SHP77 (cell line): Measurements from ENCODE around the gene FAM24B.
"Not testable (repeated sequence)": the region's sequence is repeated elsewhere in the genome, so short reads cannot be mapped to it uniquely, and the experiment has no call there.

Experiments used
- DNase-seq, 2 experiments: peaks; one replicate each; lab custom pipeline; 2025; lab: John Stamatoyannopoulos, UW

The FAM24B gene

DNA sequence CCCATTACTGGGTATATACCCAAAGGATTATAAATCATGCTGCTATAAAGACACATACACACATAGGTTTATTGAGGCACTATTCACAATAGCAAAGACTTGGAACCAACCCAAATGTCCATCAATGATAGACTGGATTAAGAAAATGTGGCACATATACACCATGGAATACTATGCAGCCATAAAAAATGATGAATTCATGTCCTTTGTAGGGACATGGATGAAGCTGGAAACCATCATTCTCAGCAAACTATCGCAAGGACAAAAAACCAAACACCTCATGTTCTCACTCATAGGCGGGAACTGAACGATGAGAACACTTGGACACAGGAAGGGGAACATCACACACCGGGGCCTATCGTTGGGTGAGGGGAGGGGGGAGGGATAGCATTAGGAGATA is 21.3 kb downstream of the FAM24B start:
- DNase-seq = not testable (repeated sequence)

GRCh38 chr10:122856902-122857301 is 22.5 kb downstream of the FAM24B start:
- DNase-seq = no peak

DNA sequence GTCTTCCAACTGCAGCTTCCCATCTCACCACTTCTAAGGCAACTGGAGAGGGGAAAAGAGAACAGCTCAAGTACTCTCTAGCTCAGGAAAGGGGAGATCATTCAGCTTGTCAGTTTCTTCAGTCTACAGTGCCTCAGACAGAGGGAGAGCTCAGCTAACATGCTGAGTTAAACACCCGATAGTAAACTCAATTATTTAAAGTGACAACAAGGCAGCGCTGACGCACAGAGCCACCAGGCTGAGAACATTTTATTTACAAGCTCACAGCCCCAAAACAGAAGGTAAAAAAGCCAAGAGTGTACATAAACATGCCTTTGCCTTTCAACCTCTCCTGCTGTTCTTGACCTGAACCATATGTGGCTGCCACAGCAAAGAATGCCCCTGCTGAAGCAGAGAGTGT is 23.6 kb downstream of the FAM24B start:
- DNase-seq = no peak

- DNase-seq = no peak
Measured at GRCh38 chr10:122854648-122855047, 24.7 kb downstream of the FAM24B start.

GRCh38 chr10:122853665-122854313 is 25.6 kb downstream of the FAM24B start:
- DNase-seq = no peak

GRCh38 chr10:122852261-122852660 is 27.1 kb downstream of the FAM24B start:
- DNase-seq = no peak

- DNase-seq = no peak
Measured at GRCh38 chr10:122850705-122851640, 28.4 kb downstream of the FAM24B start.

DNA sequence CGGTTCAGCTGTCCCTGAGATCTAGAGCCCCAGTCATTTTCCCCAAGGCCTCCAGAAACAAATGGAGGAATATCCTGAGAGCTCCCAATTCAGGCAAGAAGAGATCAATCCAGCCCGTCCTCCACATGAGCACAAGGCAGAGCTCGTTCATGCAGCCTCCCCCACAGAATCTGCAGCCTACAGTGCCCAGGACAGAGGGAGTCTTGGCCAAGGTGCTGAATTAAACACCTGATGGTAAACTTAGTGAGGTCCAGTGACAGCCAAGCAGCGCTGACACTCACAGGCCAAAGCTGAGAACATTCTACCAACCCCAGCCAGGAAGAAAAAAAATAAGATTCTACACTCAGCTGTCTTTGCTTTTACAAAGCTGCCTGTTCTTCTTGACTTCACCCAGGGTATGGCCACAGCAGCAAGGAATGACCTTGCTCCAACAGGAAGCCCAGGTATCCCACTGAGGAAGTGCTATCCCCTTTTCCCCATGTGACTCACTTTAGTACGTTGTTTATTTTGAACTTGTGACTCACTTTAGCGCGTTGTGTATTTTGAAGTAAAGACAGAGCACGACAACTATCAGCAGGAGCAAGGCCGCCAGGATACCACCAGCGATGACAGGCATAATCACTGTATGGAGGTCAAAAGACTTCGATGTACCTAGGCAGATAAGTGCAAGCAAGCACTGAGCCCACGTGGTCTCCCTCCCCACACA is 29.3 kb downstream of the FAM24B start:
- no peak for DNase-seq

DNA sequence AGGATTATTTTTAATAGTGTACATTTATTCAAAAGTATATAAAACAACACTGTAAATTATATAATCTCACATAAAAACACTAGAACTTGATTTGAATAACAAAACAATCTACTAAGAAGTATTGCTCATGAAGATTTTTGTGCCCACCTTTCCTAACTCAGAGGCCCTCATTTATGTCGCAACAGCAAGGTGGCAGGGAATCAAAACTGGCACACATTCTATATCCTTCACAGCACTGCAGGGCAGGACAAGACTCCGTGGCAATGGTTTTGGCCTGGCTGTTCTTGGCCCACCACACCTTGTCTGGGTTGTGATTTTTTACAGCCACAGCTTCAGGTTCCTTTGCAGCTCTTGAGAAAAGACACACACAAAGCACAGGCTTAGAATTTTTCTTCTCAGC is 30.3 kb downstream of the FAM24B start:
- DNase-seq = no peak

GRCh38 chr10:122847782-122848604 is 31.4 kb downstream of the FAM24B start:
- DNase-seq = peak; percentile 85 to 93

- peak; percentile 64 to 77 for DNase-seq
Measured at GRCh38 chr10:122845783-122846332, 33.5 kb downstream of the FAM24B start, which contains the start of gene CUZD1. CUZD1 (minus strand) TSS chr10:122845857; CDS start chr10:122845843, 14 bp downstream.

DNA sequence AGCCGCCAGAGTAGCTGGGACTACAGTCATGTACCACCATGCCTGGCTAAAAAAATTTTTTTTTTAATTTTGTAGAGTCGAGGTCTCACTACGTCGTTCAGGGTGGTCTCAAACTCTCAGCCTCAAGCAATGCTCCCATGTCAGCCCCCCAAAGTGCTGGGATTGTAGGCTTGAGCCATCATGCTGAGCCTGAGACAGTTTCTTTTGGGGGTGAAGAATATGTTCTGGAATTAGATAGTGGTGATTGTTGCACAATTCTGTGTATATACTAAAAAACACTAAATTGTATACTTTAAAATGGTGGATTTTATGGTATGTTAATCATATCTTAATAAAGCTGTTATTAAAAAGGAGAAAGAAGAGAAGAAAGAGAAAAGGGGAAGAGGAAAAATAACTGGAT is 35.2 kb downstream of the FAM24B start:
- no peak for DNase-seq

DNA sequence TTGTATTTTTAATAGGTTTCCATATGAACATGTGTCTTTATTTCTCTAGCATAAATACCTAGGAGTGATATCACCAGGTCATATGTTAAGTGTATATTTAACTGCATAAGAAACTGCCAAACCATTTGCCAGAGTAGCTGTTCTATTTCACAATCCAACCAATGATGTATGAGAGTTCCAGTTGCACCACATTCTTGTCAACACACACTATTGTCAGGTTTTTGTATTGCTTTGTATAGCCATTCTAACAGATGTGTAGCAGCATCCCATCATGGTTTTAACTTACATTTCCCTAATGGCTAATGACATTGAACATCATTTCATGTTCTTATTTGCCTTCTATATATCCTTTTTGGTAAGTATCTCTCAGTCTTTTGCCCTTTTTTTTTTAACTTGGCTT is 37.8 kb downstream of the FAM24B start:
- no peak for DNase-seq

DNA sequence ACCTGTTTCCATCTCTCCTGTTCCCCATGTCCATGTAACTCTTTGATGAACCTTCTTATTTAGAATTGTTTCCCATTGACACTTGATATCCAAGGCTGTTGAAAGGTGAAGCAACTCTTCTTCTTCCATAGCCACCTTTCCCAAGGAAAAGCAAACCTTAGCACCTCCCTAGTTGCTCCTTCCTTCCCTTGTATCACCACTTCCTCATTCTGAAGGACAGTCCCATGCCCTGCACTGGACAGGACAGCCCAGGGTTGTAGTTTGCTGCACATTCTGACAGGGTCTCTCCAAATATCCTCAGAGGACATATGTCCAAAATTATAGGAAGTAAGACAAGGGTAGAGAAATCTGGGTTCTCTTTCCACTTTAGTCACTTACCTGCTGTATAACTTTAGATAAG is 39.9 kb downstream of the FAM24B start:
- no peak for DNase-seq

DNA sequence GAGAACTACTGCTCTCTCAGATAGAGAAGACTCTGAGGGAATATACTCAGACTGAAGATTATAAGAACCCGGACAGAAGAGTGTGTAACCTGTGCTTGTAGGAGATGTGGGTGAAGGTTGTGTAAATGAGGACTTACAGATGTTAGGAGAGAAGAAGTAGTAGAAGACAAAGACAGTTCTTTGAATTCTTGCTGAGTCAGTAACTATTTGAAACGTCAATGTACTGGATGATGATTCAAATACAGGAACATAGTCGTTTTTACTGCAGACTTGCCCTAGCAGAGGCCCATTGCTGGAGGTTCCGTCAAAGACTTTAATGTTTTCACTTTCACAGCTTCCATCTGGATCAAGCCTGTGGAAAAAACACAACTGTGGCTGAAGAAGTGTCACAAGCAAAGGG is 40.5 kb downstream of the FAM24B start:
- DNase-seq = no peak

DNA sequence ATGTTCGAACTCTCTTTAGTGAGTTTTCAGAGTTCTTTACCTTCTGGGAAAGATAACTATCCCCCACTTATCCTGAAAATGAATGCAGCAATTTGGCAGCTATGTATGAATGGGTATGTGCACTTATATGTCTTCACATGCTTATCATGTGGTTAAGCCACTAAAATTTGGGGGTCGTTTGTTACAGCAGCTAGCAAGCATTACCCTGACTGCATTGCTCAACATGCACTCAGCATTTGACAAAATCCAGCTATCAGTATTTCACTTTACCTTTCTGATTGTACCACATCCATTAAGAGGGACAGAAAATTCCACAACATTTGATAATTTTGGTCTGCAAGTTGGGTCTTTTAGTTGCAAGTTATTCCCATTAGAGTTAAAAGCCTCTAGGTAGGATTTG is 43.5 kb downstream of the FAM24B start:
- no peak for DNase-seq

- DNase-seq = no peak
Measured at GRCh38 chr10:122830965-122831353, 48.4 kb downstream of the FAM24B start.

GRCh38 chr10:122830273-122830964 is 49.0 kb downstream of the FAM24B start:
- no peak for DNase-seq

DNA sequence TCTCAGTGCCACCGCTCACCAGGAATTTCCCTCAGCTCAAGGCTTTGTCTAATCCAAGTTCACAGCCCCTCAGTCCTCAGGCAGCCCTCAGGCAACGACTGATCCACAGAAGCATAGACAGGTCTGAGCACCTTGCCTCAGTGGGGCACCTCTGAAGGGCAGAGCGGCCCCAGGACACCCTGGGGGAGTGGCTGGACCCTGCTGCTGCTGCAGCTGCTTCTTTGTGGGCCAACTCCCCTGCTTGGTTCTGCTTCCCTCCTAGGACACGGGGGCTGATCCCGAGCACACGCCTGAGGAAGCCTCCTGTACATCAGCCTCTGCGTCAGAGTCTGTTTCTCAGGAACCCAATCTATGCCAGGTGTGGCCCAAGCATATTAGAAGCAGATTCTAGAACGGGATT is 49.9 kb downstream of the FAM24B start:
- DNase-seq = no peak

DNA sequence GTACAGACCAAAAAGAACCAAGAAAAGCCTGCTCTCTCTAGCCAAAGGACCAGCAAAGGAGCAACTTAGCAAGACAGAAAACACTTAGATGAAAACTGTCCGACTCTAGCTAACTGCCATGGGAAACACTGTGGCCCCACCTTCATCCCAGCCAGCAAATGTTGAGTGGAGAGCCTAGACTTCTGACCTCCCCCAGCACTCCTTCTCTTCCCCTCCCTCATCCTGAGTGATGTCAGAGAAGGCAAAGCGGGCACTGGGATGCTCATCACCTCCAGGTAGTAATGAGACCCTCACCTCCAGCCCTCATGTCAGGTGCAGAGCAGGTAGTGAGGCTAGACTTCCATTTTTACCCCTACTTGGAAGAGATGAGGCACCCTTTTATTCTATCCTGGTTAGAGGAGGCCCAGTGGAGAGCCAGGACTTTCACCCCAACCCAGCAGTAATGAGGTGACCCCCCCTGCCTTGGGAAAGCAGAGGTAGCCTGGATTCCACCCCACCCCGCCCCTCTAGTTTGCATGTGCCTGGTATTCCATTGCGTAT is 50.6 kb downstream of the FAM24B start:
- DNase-seq = no peak

- DNase-seq = no peak
Measured at GRCh38 chr10:122827302-122827701, 52.1 kb downstream of the FAM24B start.
